NCI-H1105 treated with DMSO at 0.1 percent for 48 hours (cell line): Measurements from ENCODE around the gene B4GALNT4.
"Not testable (repeated sequence)": the region's sequence is repeated elsewhere in the genome, so short reads cannot be mapped to it uniquely, and the experiment has no call there.

ENCODE experiments used
- DNase-seq: peaks from one replicate; lab custom pipeline; 2025; lab: John Stamatoyannopoulos, UW

The B4GALNT4 gene

GRCh38 chr11:375065-376025 is 6.0 kb downstream of the B4GALNT4 start:
- no peak for DNase-seq

DNA sequence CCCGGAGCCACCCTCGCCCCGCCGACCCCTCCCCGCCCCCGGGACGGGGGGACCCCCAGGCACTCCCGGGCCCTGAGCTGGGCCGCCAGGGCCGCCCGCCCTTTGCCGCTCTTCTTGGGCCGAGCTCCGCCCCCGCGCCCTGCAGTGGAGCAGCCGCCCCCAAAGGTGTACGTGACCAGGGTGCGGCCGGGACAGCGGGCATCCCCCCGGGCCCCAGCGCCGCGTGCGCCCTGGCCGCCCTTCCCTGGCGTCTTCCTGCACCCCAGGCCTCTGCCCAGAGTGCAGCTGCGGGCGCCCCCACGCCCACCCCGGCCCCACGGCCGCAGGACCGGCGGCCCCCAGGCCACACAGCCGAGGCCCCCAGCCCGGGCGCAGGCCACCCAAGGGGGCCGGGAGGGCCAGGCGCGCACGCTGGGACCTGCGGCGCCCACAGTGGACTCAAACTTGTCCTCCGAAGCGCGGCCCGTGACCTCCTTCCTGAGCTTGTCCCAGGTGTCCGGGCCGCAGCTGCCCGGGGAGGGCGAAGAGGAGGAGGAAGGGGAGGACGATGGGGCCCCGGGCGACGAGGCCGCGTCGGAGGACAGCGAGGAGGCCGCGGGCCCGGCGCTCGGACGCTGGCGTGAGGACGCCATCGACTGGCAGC is 7.4 kb downstream of the B4GALNT4 start:
- no peak for DNase-seq

DNA sequence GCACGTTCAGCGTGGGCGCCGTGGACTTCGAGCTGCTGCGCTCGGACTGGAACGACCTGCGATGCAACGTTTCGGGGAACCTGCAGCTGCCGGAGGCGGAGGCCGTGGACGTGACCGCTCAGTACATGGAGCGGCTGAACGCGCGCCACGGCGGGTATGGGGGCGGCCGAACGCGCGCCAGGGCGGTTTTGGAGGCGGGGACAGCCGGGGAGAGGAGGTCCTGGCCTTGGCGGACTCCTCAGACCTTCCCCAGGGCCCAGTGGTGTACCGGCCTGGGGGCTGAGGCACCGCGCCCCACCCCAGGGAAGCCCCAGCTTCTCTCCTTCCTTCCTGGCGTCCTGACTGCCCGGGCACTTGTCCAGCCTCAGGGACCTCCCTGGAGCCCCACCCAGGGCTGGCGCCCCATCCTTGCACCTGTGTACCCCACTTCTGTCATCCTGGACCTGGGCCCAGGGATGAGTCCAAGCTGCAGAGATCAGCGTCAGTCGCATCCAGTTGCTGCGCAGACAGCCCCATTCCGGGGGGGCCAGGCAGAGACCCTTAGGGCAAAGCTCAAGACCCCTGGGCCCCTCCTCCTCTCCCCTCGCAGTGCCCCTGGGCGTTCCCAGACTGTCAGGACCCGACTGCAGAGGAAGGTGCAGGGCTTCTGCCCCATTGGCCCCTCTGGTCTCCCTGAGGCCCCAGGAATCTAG is 8.0 kb downstream of the B4GALNT4 start:
- DNase-seq = no peak

GRCh38 chr11:377883-378500 is 8.7 kb downstream of the B4GALNT4 start:
- DNase-seq = no peak

DNA sequence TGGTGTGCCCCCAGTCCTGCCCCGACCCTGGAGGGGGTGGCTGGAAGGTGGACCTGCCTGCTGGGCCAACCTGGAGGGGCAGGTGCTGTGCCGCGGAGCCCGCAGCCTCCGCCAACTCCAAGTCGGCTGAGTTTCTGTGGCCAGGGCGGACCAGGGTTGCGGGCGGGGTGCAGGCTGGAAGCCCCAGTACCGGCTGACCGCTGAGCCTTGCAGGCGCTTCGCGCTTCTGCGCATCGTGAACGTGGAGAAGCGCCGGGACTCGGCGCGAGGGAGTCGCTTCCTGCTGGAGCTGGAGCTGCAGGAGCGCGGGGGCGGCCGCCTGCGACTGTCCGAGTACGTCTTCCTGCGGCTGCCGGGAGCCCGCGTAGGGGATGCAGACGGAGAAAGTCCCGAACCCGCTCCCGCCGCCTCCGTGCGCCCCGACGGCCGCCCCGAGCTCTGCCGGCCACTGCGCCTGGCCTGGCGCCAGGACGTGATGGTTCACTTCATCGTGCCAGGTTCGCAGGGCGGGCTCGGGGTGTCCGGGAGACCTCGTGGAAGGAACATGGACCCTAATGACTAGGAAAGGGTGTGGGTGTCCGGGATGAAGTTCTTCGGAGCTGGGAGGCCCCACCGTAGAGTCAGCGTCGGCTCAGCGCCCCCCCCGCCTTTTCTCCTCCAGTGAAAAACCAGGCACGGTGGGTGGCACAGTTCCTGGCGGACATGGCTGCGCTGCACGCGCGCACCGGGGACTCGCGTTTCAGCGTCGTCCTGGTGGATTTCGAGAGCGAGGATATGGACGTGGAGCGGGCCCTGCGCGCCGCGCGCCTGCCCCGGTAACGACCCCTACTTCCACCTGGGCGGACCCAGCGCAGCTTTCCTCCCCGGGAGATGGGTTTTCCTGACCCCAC is 10.2 kb downstream of the B4GALNT4 start:
- DNase-seq = no peak

DNA sequence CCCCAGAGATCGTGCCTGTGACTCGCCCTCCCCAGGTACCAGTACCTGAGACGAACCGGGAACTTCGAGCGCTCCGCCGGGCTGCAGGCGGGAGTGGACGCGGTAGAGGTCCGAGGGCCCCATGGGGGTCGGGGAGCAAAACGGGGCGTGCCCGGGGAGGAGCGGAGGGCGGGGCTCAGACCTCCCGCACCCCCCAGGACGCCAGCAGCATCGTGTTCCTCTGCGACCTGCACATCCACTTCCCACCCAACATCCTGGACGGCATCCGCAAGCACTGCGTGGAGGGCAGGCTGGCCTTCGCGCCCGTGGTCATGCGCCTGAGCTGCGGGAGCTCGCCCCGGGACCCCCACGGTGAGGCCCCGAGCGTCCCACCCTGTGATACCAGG is 10.8 kb downstream of the B4GALNT4 start:
- no peak for DNase-seq

DNA sequence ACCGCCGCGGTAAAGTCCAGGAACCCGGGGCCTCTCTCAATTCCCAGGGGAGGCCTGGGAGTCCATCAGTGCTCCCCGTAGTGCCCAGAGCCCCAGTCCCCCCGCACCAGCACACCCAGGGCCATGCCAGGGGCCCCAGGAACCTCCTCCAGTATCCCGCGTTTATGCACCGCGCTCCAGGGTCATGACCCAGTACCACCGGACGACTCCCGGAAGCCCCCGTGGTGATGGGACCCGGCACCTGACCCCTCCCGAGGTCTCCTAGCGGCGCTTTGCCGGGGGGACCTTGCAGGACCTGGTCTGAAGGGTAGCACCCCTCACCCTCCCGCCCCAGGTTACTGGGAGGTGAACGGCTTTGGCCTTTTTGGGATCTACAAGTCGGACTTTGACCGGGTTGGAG is 11.2 kb downstream of the B4GALNT4 start:
- DNase-seq = no peak

GRCh38 chr11:380996-381395 is 11.7 kb downstream of the B4GALNT4 start:
- DNase-seq = no peak

GRCh38 chr11:381501-382072 is 12.3 kb downstream of the B4GALNT4 start:
- no peak for DNase-seq

DNA sequence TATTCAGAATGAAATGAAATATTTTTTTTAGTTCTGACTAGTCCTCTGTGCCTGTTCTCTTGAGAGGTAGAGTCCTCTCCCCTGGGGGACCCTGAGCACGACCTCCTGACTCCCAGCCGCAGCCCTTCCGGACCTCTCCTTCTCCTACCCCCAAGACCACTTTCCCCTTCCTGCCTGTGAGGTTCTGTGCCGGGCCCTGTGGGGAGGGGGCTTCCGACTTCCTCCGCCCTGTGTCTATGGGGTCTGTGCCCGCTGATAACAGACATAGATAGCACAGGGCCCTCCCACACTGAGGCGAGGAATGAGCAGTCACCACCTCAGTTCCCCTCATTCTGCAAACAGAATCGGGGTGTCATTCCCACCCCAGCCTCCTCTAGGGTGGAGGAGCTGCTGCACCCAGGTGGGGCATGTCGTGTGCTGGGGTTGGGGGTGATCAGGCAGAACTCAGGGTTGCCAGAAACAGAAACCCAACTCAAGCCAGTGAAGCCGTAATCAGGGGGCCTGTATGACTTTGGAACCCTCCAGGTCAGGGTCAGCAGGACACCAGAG is 12.9 kb downstream of the B4GALNT4 start:
- DNase-seq = no peak

DNA sequence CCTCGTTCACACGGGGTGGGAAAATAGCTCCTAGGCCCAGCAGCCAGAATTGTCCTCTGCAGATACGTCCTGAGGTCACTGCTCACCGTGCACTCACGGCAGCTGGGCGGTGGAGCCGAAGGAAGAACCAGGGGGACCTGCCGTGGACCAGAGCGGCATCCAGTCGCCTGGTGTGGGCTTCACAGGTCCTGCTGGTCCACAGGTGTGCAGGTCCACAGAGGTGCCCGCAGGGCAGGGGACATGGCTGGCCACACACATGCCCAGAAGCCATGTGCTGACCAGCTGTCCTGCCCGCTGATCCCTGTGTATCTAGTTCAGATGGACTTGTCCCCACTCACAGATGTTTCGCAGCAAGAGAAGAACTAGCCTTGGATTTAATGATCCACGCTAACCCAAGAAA is 14.1 kb downstream of the B4GALNT4 start:
- no peak for DNase-seq

- DNase-seq = no peak
Observed at GRCh38 chr11:384511-384910, 15.2 kb downstream of the B4GALNT4 start.

DNA sequence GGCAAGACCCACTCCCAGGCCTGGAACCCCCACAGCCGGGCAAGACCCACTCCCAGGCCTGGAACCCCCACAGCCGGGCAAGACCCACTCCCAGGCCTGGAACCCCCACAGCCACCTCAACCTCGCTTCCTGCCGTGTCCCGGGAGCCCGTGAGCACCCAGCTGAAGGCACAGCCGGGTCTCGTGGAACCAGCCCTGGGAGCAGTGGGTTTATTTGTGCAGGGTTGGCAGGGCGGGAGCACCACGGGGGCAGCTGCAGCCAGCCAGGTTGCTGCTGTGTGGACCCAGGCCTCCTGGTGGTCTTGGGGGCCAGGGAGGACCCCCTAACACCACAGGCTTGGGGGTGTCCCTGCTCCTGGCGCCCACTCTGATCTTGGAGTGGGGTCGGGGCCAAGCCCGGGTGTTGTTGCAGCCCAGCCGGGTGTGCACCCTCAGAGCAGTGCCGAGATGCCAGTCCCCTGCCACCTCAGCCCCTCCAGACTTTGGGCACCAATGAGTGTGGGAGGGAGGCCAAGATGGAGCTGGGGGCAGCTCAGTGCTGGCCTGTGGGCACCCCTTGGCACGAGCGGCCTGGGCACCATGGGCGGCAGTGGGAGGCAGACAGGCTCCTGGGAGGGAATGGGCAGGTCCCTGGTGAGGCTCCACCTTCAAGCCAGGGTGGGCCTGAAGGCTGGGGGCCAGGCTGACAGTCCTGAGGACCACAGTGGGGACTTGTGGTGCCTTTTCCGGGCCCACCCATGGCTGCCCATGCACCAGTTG is 16.5 kb downstream of the B4GALNT4 start:
- DNase-seq = no peak

DNA sequence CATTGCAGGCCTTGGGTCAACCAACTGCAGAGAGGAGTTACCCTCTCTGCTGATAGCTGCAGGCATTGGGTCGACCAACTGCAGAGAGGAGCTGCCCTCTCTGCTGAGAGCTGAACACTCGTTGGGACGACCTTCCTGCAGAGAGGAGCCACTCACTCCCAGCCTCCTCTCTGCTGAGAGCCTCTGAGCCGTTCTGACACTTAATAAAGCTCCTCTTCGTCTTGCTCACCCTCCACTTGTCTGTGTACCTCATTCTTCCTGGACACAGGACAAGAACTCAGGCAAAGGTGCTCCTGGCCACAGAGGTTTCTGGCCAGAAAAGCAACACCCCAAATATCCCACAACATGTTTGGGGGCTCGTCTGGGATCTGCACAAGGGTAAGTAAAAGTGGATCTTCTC is 17.2 kb downstream of the B4GALNT4 start:
- no peak for DNase-seq

DNA sequence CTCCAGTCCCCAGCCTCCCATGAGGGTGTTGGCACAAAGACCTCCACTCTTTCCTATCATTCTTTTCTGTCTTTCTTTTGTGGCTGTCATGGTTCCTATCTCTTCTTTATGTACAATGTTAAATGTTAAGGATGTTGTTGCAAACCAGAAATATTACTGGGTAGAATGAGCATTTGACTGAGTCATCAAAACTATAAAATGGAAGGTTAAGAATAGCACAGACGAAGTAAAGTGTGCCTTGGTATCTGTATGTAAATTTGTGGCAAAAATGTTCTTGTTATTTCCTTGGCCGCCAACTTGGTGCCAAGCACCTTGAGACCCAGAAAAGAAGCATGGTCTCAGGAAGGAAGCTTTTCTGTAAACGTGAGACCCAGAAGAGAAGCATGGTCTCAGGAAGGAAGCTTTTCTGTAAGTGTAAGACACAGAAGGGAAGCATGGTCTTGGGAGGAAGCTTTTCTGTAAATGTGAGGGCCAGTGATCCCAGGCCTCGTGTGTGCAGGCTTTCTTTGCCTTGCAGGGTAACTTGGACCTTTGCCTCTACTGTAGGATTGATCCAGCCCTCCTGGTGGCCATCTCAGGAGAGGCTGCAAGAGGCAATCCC is 18.0 kb downstream of the B4GALNT4 start:
- no peak for DNase-seq

DNA sequence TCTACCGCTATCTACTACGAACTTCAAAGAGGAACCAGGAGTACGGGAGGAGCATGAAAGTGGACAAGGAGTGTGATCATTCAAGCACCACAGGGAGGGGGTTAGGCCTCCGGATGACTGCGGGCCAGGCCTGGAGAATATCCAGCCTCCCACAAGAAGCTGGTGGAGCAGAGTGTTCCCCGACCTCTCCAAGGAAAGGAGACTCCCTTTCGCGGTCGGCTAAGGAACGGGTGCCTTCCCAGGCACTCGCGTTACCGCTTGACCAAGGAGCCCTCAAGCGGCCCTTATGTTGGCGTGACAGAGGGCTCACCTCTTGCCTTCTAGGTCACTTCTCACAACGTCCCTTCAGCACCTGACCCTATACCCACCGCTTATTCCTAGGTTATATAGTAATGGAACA is 20.1 kb downstream of the B4GALNT4 start:
- not testable (repeated sequence) for DNase-seq

DNA sequence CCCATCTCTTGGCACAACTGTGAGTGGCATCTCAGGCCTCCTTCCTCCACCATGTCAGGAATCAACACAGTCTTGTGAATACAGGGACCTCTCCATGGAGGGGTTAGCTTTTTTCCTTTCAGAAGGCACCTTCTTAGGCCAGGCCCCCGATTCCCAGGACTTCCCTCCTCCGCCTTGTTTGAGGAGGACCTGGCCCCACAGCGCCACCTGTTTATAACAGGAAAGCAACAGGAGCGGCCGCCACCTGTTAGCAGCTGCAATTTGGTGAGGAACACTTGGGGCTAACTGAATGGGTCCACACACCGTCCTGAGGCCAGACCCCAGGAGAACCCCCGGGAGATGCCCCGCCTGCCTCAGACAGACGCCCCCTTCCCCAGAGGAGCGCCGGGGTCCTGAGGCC is 20.9 kb downstream of the B4GALNT4 start:
- DNase-seq = no peak

GRCh38 chr11:391117-392017 is 22.1 kb downstream of the B4GALNT4 start:
- DNase-seq = no peak
